Stomach (tissue), 9 donors: Measurements from ENCODE around the gene ASMTL. TPM values are rescaled to one million over a fixed set of nuclear protein-coding genes. Genes with fewer than 3 reads are reported as not detected.
"Not testable (repeated sequence)": the region's sequence is repeated elsewhere in the genome, so short reads cannot be mapped to it uniquely, and the experiment has no call there.

ENCODE experiments used
- DNase-seq, 2 donors: peaks; one replicate each; pipeline versions ENCODE4 v3.0.0 to v3.0.0-alpha.2; 2013 to 2019
- H3K27ac ChIP-seq, 5 donors: fragments of 200-600 bp in 4 of 5; sonication (generic) in 4 of 5; one replicate each; pipeline ENCODE4 v1.5.1; 2013 to 2019; ENCODE audit warnings: mild to moderate bottlenecking in 1 of 5, moderate library complexity in 1 of 5
- H3K27me3 ChIP-seq, 3 donors: fragments of 200-600 bp; sonication (generic); one replicate each; pipeline ENCODE4 v1.5.1; 2017 to 2019; ENCODE audit warnings: mixed run types in 1 of 3
- H3K36me3 ChIP-seq, 4 donors: fragments of 200-600 bp; sonication (generic); 1 replicate in 3 of 4; 2 replicates in 1 of 4; pipeline ENCODE4 v1.5.1; 2016 to 2019
- H3K4me1 ChIP-seq, 4 donors: fragments of 200-600 bp; sonication (generic); one replicate each; pipeline ENCODE4 v1.5.1; 2016 to 2019
- H3K4me3 ChIP-seq, 4 donors: fragments of 200-600 bp; sonication (generic) in 3 of 4; one replicate each; pipeline ENCODE4 v1.5.1; 2016 to 2019; ENCODE audit warnings: mild to moderate bottlenecking in 1 of 4
- H3K9me3 ChIP-seq, 4 donors: fragments of 200-600 bp; sonication (generic); one replicate each; pipeline ENCODE4 v1.5.1; 2016 to 2019
- CTCF ChIP-seq, 7 experiments: fragments of 450-650 bp in 4 of 7; fragments of 200-600 bp in 3 of 7; sonication (generic) in 3 of 7; IDR thresholded peaks; one replicate each; pipeline ENCODE4 v1.5.1; 2016 to 2019; ENCODE audit warnings: antibody characterized with exemption in 7 of 7, control low read depth in 2 of 7, mild to moderate bottlenecking in 1 of 7
- EP300 ChIP-seq: sonication (generic); formaldehyde crosslinking; IDR thresholded peaks from one replicate; pipeline ENCODE4 v1.6.1; 2017; ENCODE audit warnings: antibody characterized with exemption
- POLR2A ChIP-seq, 4 donors: fragments of 450-650 bp; IDR thresholded peaks; one replicate each; pipeline ENCODE4 v1.6.1; 2016; ENCODE audit warnings: antibody characterized with exemption in 4 of 4, control low read depth in 2 of 4, mild to moderate bottlenecking in 1 of 4, moderate library complexity in 1 of 4
- POLR2AphosphoS5 ChIP-seq, 3 donors: sonication (generic); formaldehyde crosslinking; IDR thresholded peaks; one replicate each; pipeline ENCODE4 v1.6.1; 2016; ENCODE audit warnings: antibody characterized with exemption in 3 of 3
- WGBS, 5 donors: extraction: QIAGEN DNeasy Blood & Tissue Kit in 3 of 5; methylation state at CpG; one replicate each; pipeline versions ENCODE4 v1.1.5 to v1.1.7; 2013 to 2018; 5-methylcytosine and 5-hydroxymethylcytosine counted together
- intact Hi-C: fragments of 100-400 bp; cut with DNase I; formaldehyde crosslinking; loops from one replicate; pipeline ENCODE4 v1.15.1; 2023; ENCODE audit warnings: low total_unique reads
- polyA plus RNA-seq, 3 donors: library from polyadenylated mRNA; stranded (reverse); fragments of 200-250 nt; gene quantifications; one replicate each; pipeline ENCODE4 v1.2.3, GENCODE V29; 2013
- total RNA-seq, 5 donors: library from RNA; depleted of rRNA; stranded (reverse); fragments of >200 nt; gene quantifications; one replicate each; pipeline versions ENCODE4 v1.1.0 to v1.2.3, GENCODE V29; 2014 to 2016
- donor health status: healthy with polysubstance abuse.
- donor health status: Bipolar disorder and iron deficiency.
- donor health status: healthy.

The ASMTL gene
- total and polyA plus RNA-seq, 8 donors, result 5.8 to 45.8 (median 17.9) TPM

- WGBS, 5 donors, result 89 to 96% (median 94%) methylated on average over 19 to 20 of the region's 20 CpGs
Observed at GRCh38 chrX:1435241-1435895, 17.3 kb downstream of the ASMTL start.

GRCh38 chrX:1434871-1435240 lies 17.9 kb downstream of the ASMTL start:
- Histone ChIP-seq H3K27ac (no peak overlapping the region), H3K27me3 (no peaks in the 10 kb centered on the region), H3K4me3 (no peak overlapping the region), H3K9me3 (no peaks in the 10 kb centered on the region), H3K36me3 (peaks cover 25 to 82% (median 78%) of the 10 kb centered on the region in 4 donors), H3K4me1 (no peaks in the 10 kb centered on the region)
- DNase-seq, result no peak
- WGBS, 5 donors, result 92 to 98% (median 96%) methylated on average over 16 to 22 of the region's 22 CpGs
- intact Hi-C loops, result no loop called here
- no peak for TF ChIP-seq CTCF (IDR thresholded peaks at IDR 0.05)
- TF ChIP-seq POLR2A (IDR thresholded peaks at IDR 0.05), result no peak
- no peak for TF ChIP-seq EP300
- TF ChIP-seq POLR2AphosphoS5 (IDR thresholded peaks at IDR 0.05), result no peak

More at GRCh38 chrX:1435241-1435895, 17.3 kb downstream of the ASMTL start:
- DNase-seq, result no peak
- Histone ChIP-seq H3K27me3 (no peaks in the 10 kb centered on the region), H3K9me3 (no peaks in the 10 kb centered on the region), H3K27ac (no peak overlapping the region), H3K36me3 (peaks cover 25 to 83% (median 79%) of the 10 kb centered on the region in 4 donors), H3K4me1 (no peaks in the 10 kb centered on the region), H3K4me3 (no peak overlapping the region)
- intact Hi-C loops, result no loop called here
- TF ChIP-seq POLR2AphosphoS5 (IDR thresholded peaks at IDR 0.05) (no peak), CTCF (IDR thresholded peaks at IDR 0.05) (no peak), POLR2A (IDR thresholded peaks at IDR 0.05) (no peak), EP300 (no peak)

GRCh38 chrX:1433646-1434357 lies 18.9 kb downstream of the ASMTL start:
- H3K4me1 ChIP-seq, result no peaks in the 10 kb centered on the region
- H3K36me3 ChIP-seq, result peaks cover 19 to 76% (median 68%) of the 10 kb centered on the region in 4 donors
- intact Hi-C loops, result no loop called here
- DNase-seq, result no peak
- H3K9me3 ChIP-seq, result no peaks in the 10 kb centered on the region
- no peak overlapping the region for H3K4me3 ChIP-seq
- H3K27ac ChIP-seq, result no peak overlapping the region
- TF ChIP-seq POLR2A (IDR thresholded peaks at IDR 0.05), result no peak
- no peak for TF ChIP-seq EP300
- TF ChIP-seq CTCF (IDR thresholded peaks at IDR 0.05), result no peak
- 94 to 99% (median 96%) methylated on average over 13 to 19 of the region's 19 CpGs for WGBS, 5 donors
- no peaks in the 10 kb centered on the region for H3K27me3 ChIP-seq

GRCh38 chrX:1430451-1430850 lies 22.3 kb downstream of the ASMTL start:
- WGBS, 5 donors, result 93 to 96% (median 95%) methylated on average over 10 of the region's 10 CpGs
- no peaks in the 10 kb centered on the region for H3K9me3 ChIP-seq
- H3K36me3 ChIP-seq, result peaks cover 12 to 63% (median 57%) of the 10 kb centered on the region in 4 donors
- intact Hi-C loops, result no loop called here
- H3K27me3 ChIP-seq, result no peaks in the 10 kb centered on the region
- DNase-seq, result no peak
- no peaks in the 10 kb centered on the region for H3K4me1 ChIP-seq
- no peak overlapping the region for H3K4me3 ChIP-seq
- TF ChIP-seq POLR2A (IDR thresholded peaks at IDR 0.05), result no peak
- no peak for TF ChIP-seq POLR2AphosphoS5 (IDR thresholded peaks at IDR 0.05)
- no peak overlapping the region for H3K27ac ChIP-seq

GRCh38 chrX:1427756-1428155 lies 25.0 kb downstream of the ASMTL start:
- intact Hi-C loops, result no loop called here
- WGBS, 5 donors, result 94 to 97% (median 95%) methylated on average over 31 to 32 of the region's 32 CpGs
- no peak for DNase-seq
- Histone ChIP-seq H3K36me3 (peaks cover 14 to 59% (median 49%) of the 10 kb centered on the region in 4 donors), H3K27ac (no peak overlapping the region), H3K27me3 (no peaks in the 10 kb centered on the region), H3K4me3 (no peak overlapping the region), H3K4me1 (no peaks in the 10 kb centered on the region), H3K9me3 (peaks cover 2 to 9% (median 4%) of the 10 kb centered on the region in 4 donors)
- TF ChIP-seq POLR2A (IDR thresholded peaks at IDR 0.05), result no peak
- TF ChIP-seq CTCF (IDR thresholded peaks at IDR 0.05), result no peak
- TF ChIP-seq POLR2AphosphoS5 (IDR thresholded peaks at IDR 0.05), result no peak
- no peak for TF ChIP-seq EP300

GRCh38 chrX:1426321-1426720 lies 26.4 kb downstream of the ASMTL start:
- H3K27ac ChIP-seq, intact Hi-C loops, H3K4me1 ChIP-seq, H3K27me3 ChIP-seq, H3K4me3 ChIP-seq, DNase-seq: not testable (repeated sequence)
- WGBS, 5 donors, result 88 to 93% (median 90%) methylated on average over 14 to 16 of the region's 16 CpGs
- H3K36me3 ChIP-seq, result peaks cover 10 to 66% (median 55%) of the 10 kb centered on the region in 4 donors
- peaks cover 10 to 24% (median 17%) of the 10 kb centered on the region in 4 donors for H3K9me3 ChIP-seq
